ENCODE measurements around the gene CAMK1G. TPM values are rescaled to one million over a fixed set of nuclear protein-coding genes. Genes with fewer than 3 reads are reported as not detected.
A peak's percentile ranks its signal among the peaks of the same experiment; 100 is the strongest.

CAMK1G gene
- total RNA-seq, 2 experiments from 2014 or later: not detected

DNA sequence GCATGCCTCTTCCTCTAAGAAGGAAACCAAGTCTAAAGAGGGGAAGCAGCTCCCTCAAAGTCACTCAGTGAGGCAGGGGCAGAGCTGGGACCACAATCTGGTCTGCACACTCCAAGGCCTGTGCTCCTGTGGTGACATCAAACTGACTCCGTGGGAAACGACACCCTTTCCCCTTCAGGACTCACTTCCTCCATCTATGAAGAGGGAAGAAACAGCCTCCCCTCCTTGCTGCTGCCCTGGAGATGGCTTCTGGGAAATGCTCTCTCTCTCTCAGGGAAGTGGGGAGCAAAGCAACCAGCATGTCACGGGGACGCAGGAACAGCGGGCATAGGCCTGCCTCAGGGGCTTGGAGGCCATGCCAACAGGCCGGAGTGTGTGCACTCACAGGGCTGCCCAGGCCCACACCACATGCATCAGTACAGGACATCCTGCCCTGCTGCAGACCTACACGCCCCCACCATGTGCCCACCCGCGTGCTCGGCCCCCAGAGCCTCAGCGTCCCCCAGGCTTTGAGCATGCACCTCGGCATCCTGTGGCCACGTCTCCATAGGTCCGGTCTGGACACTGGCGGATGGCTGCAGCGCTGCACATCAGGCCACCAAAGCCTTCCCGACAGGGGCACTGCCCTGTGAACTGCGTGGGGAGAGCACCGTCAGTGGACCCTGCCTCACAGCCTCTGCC is 43.0 kb downstream of the CAMK1G start:
- no peak overlapping the region for H3K4me3 ChIP-seq (ENCODE audit: low read length)
- H3K4me1 ChIP-seq (ENCODE audit: insufficient read depth, low read length): peaks cover 9% of the 10 kb centered on the region
- intact Hi-C loops (cut with DNase I, micrococcal nuclease): loop anchor here (2.0 to 5.0 kb wide), 3 partner anchors 52 to 421 kb away; no protein-coding TSS in a partner anchor
- no peaks in the 10 kb centered on the region for H3K9me3 ChIP-seq (ENCODE audit: control insufficient read depth in 1 of 2, insufficient read depth in 1 of 2, low read length in 2 of 2)
- no peak overlapping the region for H3K27ac ChIP-seq (ENCODE audit: low read depth in 1 of 2, low read length in 2 of 2)
- Mint-ChIP-seq H3K36me3 (ENCODE audit: low read depth) (no peaks in the 10 kb centered on the region), H3K27ac (no peak overlapping the region), H3K4me1 (ENCODE audit: low read depth) (no peaks in the 10 kb centered on the region), H3K27me3 (no peaks in the 10 kb centered on the region), H3K4me3 (no peak overlapping the region), H3K9me3 (no peaks in the 10 kb centered on the region)
- no peaks in the 10 kb centered on the region for H3K27me3 ChIP-seq (ENCODE audit: control insufficient read depth in 1 of 2, insufficient read depth in 2 of 2, low read length in 2 of 2)
- ChIA-PET CTCF (no interaction called here), POLR2A (no interaction called here)
- H3K36me3 ChIP-seq (ENCODE audit: insufficient read depth, low read length): no peaks in the 10 kb centered on the region
- ATAC-seq (ENCODE audit: poor library complexity) (no peak), DNase-seq (peak in 1 of 14 experiments; percentile 20)
- TF ChIP-seq, protein P1, sequence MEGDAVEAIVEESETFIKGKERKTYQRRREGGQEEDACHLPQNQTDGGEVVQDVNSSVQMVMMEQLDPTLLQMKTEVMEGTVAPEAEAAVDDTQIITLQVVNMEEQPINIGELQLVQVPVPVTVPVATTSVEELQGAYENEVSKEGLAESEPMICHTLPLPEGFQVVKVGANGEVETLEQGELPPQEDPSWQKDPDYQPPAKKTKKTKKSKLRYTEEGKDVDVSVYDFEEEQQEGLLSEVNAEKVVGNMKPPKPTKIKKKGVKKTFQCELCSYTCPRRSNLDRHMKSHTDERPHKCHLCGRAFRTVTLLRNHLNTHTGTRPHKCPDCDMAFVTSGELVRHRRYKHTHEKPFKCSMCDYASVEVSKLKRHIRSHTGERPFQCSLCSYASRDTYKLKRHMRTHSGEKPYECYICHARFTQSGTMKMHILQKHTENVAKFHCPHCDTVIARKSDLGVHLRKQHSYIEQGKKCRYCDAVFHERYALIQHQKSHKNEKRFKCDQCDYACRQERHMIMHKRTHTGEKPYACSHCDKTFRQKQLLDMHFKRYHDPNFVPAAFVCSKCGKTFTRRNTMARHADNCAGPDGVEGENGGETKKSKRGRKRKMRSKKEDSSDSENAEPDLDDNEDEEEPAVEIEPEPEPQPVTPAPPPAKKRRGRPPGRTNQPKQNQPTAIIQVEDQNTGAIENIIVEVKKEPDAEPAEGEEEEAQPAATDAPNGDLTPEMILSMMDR (IDR thresholded peaks at IDR 0.05): no peak

DNA sequence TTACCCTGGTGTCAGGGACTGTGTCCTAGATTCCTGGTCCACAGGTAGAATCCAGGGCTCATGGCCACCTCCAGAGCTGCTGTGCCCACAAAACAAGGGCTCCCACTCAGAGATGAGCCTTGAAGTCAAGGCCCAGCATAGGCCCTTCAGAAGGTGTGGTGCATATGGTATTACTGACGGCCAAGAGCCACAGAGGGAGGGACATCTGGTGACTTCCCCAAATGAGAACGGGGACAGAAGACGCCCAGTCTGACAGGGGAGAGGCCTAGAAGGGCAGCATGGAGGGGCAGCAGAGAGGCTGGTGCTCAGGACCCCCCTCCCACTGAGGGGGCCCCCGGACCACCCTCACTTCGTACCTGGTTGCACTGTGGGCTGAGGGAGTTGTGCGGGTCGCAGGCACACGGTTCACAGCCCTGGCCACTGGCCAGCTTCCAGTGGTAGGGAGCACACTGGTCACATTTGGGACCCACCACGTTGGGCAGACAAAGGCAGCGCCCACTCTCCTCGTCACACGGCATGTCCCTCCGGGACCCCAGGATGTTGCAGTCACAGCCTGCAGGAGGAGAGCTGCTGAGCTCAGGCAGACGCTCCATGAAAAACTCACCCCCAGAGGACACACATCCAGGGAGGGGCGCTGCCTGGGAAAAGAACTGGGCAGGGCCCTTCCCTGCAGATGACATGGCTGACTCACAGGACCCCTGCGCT is 43.7 kb downstream of the CAMK1G start:
- no peaks in the 10 kb centered on the region for H3K36me3 ChIP-seq (ENCODE audit: insufficient read depth, low read length)
- TF ChIP-seq, protein P1 (IDR thresholded peaks at IDR 0.05): no peak
- H3K27ac Mint-ChIP-seq: no peak overlapping the region
- CTCF ChIA-PET: interaction anchor here (0.8 kb wide), 1 partner anchor 58 kb away, joined by 4 read pairs; no protein-coding TSS in a partner anchor
- H3K36me3 Mint-ChIP-seq (ENCODE audit: low read depth): no peaks in the 10 kb centered on the region
- DNase-seq: peak in 2 of 14 experiments; percentile 13 to 36
- no peak overlapping the region for H3K4me3 Mint-ChIP-seq
- H3K27me3 Mint-ChIP-seq: no peaks in the 10 kb centered on the region
- ATAC-seq (ENCODE audit: poor library complexity): no peak
- no peaks in the 10 kb centered on the region for H3K4me1 Mint-ChIP-seq (ENCODE audit: low read depth)
- no peaks in the 10 kb centered on the region for H3K27me3 ChIP-seq (ENCODE audit: control insufficient read depth in 1 of 2, insufficient read depth in 2 of 2, low read length in 2 of 2)
- H3K9me3 ChIP-seq (ENCODE audit: control insufficient read depth in 1 of 2, insufficient read depth in 1 of 2, low read length in 2 of 2): no peaks in the 10 kb centered on the region
- POLR2A ChIA-PET: no interaction called here
- intact Hi-C loops (cut with DNase I, micrococcal nuclease): loop anchor here (2.0 to 5.0 kb wide), 3 partner anchors 52 to 420 kb away; no protein-coding TSS in a partner anchor
- no peak overlapping the region for H3K27ac ChIP-seq (ENCODE audit: low read depth in 1 of 2, low read length in 2 of 2)
- H3K9me3 Mint-ChIP-seq: no peaks in the 10 kb centered on the region
- H3K4me3 ChIP-seq (ENCODE audit: low read length): no peak overlapping the region
- H3K4me1 ChIP-seq (ENCODE audit: insufficient read depth, low read length): peaks cover 9% of the 10 kb centered on the region

DNA sequence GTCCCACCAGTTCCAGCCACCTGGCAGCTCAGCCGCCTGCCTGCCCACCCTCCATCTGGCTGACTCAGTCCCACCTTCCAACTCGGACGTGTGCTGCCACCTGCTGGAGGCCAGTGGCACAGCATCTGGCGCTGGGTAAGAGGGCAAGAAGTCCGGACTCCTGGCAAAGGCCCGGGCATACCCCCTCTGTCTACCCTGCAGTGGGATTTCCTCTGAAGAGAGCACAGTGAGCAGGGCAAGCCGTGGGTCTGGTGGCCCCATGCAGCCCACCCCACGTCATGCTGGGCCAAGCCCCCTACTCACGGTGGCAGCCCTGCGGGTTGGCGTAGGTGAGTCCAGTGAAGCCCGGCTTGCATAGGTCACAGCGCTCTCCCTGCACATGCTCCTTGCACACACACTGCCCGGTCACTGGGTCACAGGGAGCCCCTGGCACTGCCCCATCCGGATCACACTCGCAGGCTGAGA is 44.2 kb downstream of the CAMK1G start:
- Histone ChIP-seq H3K9me3 (ENCODE audit: control insufficient read depth in 1 of 2, insufficient read depth in 1 of 2, low read length in 2 of 2) (no peaks in the 10 kb centered on the region), H3K27ac (ENCODE audit: low read depth in 1 of 2, low read length in 2 of 2) (no peak overlapping the region), H3K27me3 (ENCODE audit: control insufficient read depth in 1 of 2, insufficient read depth in 2 of 2, low read length in 2 of 2) (no peaks in the 10 kb centered on the region), H3K4me1 (ENCODE audit: insufficient read depth, low read length) (peaks cover 9% of the 10 kb centered on the region), H3K36me3 (ENCODE audit: insufficient read depth, low read length) (no peaks in the 10 kb centered on the region), H3K4me3 (ENCODE audit: low read length) (no peak overlapping the region)
- no peaks in the 10 kb centered on the region for H3K9me3 Mint-ChIP-seq
- ChIA-PET POLR2A (no interaction called here), CTCF (interaction anchor here (0.8 kb wide), 1 partner anchor 58 kb away, joined by 4 read pairs; no protein-coding TSS in a partner anchor)
- no peaks in the 10 kb centered on the region for H3K4me1 Mint-ChIP-seq (ENCODE audit: low read depth)
- H3K4me3 Mint-ChIP-seq: no peak overlapping the region
- H3K36me3 Mint-ChIP-seq (ENCODE audit: low read depth): no peaks in the 10 kb centered on the region
- ATAC-seq (ENCODE audit: poor library complexity) (peak; percentile 66), DNase-seq (peak; percentile 46 to 84 (median 69))
- TF ChIP-seq, protein P1 (IDR thresholded peaks at IDR 0.05): peak; percentile 94
- no peaks in the 10 kb centered on the region for H3K27me3 Mint-ChIP-seq
- intact Hi-C loops (cut with DNase I, micrococcal nuclease): loop anchor here (2.0 to 5.0 kb wide), 3 partner anchors 53 to 420 kb away; no protein-coding TSS in a partner anchor
- H3K27ac Mint-ChIP-seq: no peak overlapping the region

Data from CD4-positive, alpha-beta T cell (primary cell).